ENCODE measurements around the gene NR1D2.

- peak; percentile 98 for TF ChIP-seq CTCF (IDR thresholded peaks at IDR 0.05; ENCODE audit: poor library complexity, severe bottlenecking)
- TF ChIP-seq RAD21 (conservative IDR thresholded peaks at IDR 0.05), result peak; percentile 99
- TF ChIP-seq EZH2 (IDR thresholded peaks at IDR 0.05; ENCODE audit: borderline replicate concordance, insufficient read depth, low read length, poor library complexity, severe bottlenecking), result no peak
- TF ChIP-seq SMC3 (conservative IDR thresholded peaks at IDR 0.05; ENCODE audit: poor library complexity), result peak; percentile 98
- no peak for TF ChIP-seq EP300 (conservative IDR thresholded peaks at IDR 0.05; ENCODE audit: poor library complexity, severe bottlenecking)
- TF ChIP-seq REST (IDR thresholded peaks at IDR 0.05; ENCODE audit: borderline replicate concordance), result no peak
- TF ChIP-seq POLR2AphosphoS5 (IDR thresholded peaks at IDR 0.05), result no peak
- no peak for TF ChIP-seq TAF1 (IDR thresholded peaks at IDR 0.05; ENCODE audit: low read depth)
These were observed 54.0 kb downstream of the NR1D2 start for GRCh38 chr3:23999012-23999641.

Measured in neural cell (in vitro differentiated cells).